Activated T-cell treated with anti-CD3 and anti-CD28 coated beads, Interleukin-2, amount 50 U/mL, for 48 hours (primary cell): Measurements from ENCODE around the gene UBC.
"Not testable (repeated sequence)": the region's sequence is repeated elsewhere in the genome, so short reads cannot be mapped to it uniquely, and the experiment has no call there.

Experiments used
- DNase-seq, 2 experiments: peaks; one replicate each; pipeline ENCODE4 v3.0.0-alpha.2; 2020

Gene UBC

GRCh38 chr12:124913474-124914391 lies 717 bp downstream of the UBC start:
- DNase-seq: peak; percentile 94 to 95

- DNase-seq: not testable (repeated sequence)
Measured at GRCh38 chr12:124912529-124913287, 1.7 kb downstream of the UBC start.

GRCh38 chr12:124911521-124911920 lies 2.9 kb downstream of the UBC start:
- DNase-seq: not testable (repeated sequence)

- peak in 1 of 2 experiments; percentile 30 for DNase-seq
Measured at GRCh38 chr12:124910561-124911478, 3.6 kb downstream of the UBC start.

- no peak for DNase-seq
Measured at GRCh38 chr12:124909831-124910560, 4.5 kb downstream of the UBC start.

- peak; percentile 86 to 88 for DNase-seq
Measured at GRCh38 chr12:124906606-124907261, 7.7 kb downstream of the UBC start.

- DNase-seq: no peak
Measured at GRCh38 chr12:124904306-124905098, 9.9 kb downstream of the UBC start.

- DNase-seq: no peak
Measured at GRCh38 chr12:124902916-124903315, 11.5 kb downstream of the UBC start.

- no peak for DNase-seq
Measured at GRCh38 chr12:124901003-124901402, 13.4 kb downstream of the UBC start.

GRCh38 chr12:124900345-124900795 lies 14.1 kb downstream of the UBC start:
- not testable (repeated sequence) for DNase-seq

GRCh38 chr12:124898923-124899294 lies 15.5 kb downstream of the UBC start:
- no peak for DNase-seq

GRCh38 chr12:124898200-124898922 lies 16.1 kb downstream of the UBC start:
- peak; percentile 72 to 77 for DNase-seq

- DNase-seq: no peak
Measured at GRCh38 chr12:124896461-124896860, 18.0 kb downstream of the UBC start.

- no peak for DNase-seq
Measured at GRCh38 chr12:124893792-124894516, 20.5 kb downstream of the UBC start.

GRCh38 chr12:124888260-124888659 lies 26.2 kb downstream of the UBC start:
- DNase-seq: no peak

GRCh38 chr12:124887766-124888165 lies 26.7 kb downstream of the UBC start:
- DNase-seq: not testable (repeated sequence)

GRCh38 chr12:124884587-124885438 lies 29.6 kb downstream of the UBC start:
- no peak for DNase-seq
